HG03060 (cell line): ENCODE results near the gene IL6R.

Experiments
- ATAC-seq: cut with Tn5 transposase; IDR thresholded peaks from one replicate; pipeline ENCODE4 v1.9.1; 2021; ENCODE audit warnings: low read depth, moderate number of reproducible peaks; ENCODE audit not compliant: unreplicated experiment

IL6R gene

GRCh38 chr1:154501423-154502065, 96.4 kb downstream of the IL6R start:
- ATAC-seq = no peak

GRCh38 chr1:154502066-154502743, 97.1 kb downstream of the IL6R start, which contains the start of the genes SHE and TDRD10:
SHE (minus strand) TSS chr1:154502412; CDS start chr1:154502026, 386 bp downstream.
TDRD10 (plus strand) TSS chr1:154502219; CDS start chr1:154506904, 4,685 bp downstream.
- ATAC-seq = no peak

- ATAC-seq = no peak
These were observed 97.6 kb downstream of the IL6R start for GRCh38 chr1:154502744-154503115.

- no peak for ATAC-seq
These were observed 98.8 kb downstream of the IL6R start for GRCh38 chr1:154503898-154504297.

GRCh38 chr1:154512760-154513159, 107.6 kb downstream of the IL6R start:
- no peak for ATAC-seq

GRCh38 chr1:154514066-154514553, 109.0 kb downstream of the IL6R start:
- ATAC-seq = no peak

GRCh38 chr1:154517661-154518060, 112.5 kb downstream of the IL6R start:
- ATAC-seq = no peak
